Activated T-cell treated with anti-CD3 and anti-CD28 coated beads, Interleukin-2, amount 50 U/mL, for 48 hours (primary cell): Measurements from ENCODE around the gene SMC6.

Experiments used
- DNase-seq, 2 experiments: peaks; one replicate each; pipeline ENCODE4 v3.0.0-alpha.2; 2020

The SMC6 gene

GRCh38 chr2:17753803-17754663, at the start of gene SMC6, which contains the start of gene GEN1:
SMC6 (minus strand) TSS chr2:17753810; CDS start chr2:17745946, 7,864 bp downstream.
GEN1 (plus strand) TSS chr2:17754138; CDS start chr2:17759944, 5,806 bp downstream.
- DNase-seq: peak; percentile 94

- DNase-seq: no peak
Observed at GRCh38 chr2:17800693-17801458, 47.3 kb upstream of the SMC6 start.

GRCh38 chr2:17800219-17800618, 46.6 kb upstream of the SMC6 start:
- DNase-seq: no peak

GRCh38 chr2:17799301-17800120, 45.9 kb upstream of the SMC6 start:
- no peak for DNase-seq

- DNase-seq: no peak
Observed at GRCh38 chr2:17798338-17798737, 44.7 kb upstream of the SMC6 start.

GRCh38 chr2:17795309-17795708, 41.7 kb upstream of the SMC6 start:
- no peak for DNase-seq

- DNase-seq: no peak
Observed at GRCh38 chr2:17793803-17794354, 40.3 kb upstream of the SMC6 start.

- no peak for DNase-seq
Observed at GRCh38 chr2:17793296-17793695, 39.7 kb upstream of the SMC6 start.

- peak in 1 of 2 experiments; percentile 22 for DNase-seq
Observed at GRCh38 chr2:17792515-17792914, 38.9 kb upstream of the SMC6 start.

GRCh38 chr2:17791817-17792130, 38.2 kb upstream of the SMC6 start:
- no peak for DNase-seq

- DNase-seq: no peak
Observed at GRCh38 chr2:17791121-17791816, 37.7 kb upstream of the SMC6 start.

- DNase-seq: no peak
Observed at GRCh38 chr2:17790536-17790935, 36.9 kb upstream of the SMC6 start.

- no peak for DNase-seq
Observed at GRCh38 chr2:17788773-17789172, 35.2 kb upstream of the SMC6 start.

GRCh38 chr2:17786727-17787126, 33.1 kb upstream of the SMC6 start:
- DNase-seq: no peak

- DNase-seq: no peak
Observed at GRCh38 chr2:17781482-17781881, 27.9 kb upstream of the SMC6 start.

- DNase-seq: no peak
Observed at GRCh38 chr2:17780546-17780945, 26.9 kb upstream of the SMC6 start.

GRCh38 chr2:17772532-17772931, 18.9 kb upstream of the SMC6 start:
- no peak for DNase-seq

GRCh38 chr2:17771956-17772355, 18.3 kb upstream of the SMC6 start:
- DNase-seq: no peak

GRCh38 chr2:17768894-17769293, 15.3 kb upstream of the SMC6 start:
- DNase-seq: no peak

GRCh38 chr2:17765398-17765797, 11.8 kb upstream of the SMC6 start:
- DNase-seq: no peak

GRCh38 chr2:17763641-17764333, 10.2 kb upstream of the SMC6 start:
- no peak for DNase-seq

- no peak for DNase-seq
Observed at GRCh38 chr2:17762451-17762850, 8.8 kb upstream of the SMC6 start.
